HG02642 (cell line): ENCODE results near the gene PATL2.
"Not testable (repeated sequence)": the region's sequence is repeated elsewhere in the genome, so short reads cannot be mapped to it uniquely, and the experiment has no call there.

Experiments used
- ATAC-seq: cut with Tn5 transposase; IDR thresholded peaks from one replicate; pipeline ENCODE4 v1.9.1; 2021; ENCODE audit warnings: mild to moderate bottlenecking; ENCODE audit not compliant: unreplicated experiment, poor library complexity

Gene PATL2

GRCh38 chr15:44656913-44657312 is 54.2 kb downstream of the PATL2 start:
- no peak for ATAC-seq

DNA sequence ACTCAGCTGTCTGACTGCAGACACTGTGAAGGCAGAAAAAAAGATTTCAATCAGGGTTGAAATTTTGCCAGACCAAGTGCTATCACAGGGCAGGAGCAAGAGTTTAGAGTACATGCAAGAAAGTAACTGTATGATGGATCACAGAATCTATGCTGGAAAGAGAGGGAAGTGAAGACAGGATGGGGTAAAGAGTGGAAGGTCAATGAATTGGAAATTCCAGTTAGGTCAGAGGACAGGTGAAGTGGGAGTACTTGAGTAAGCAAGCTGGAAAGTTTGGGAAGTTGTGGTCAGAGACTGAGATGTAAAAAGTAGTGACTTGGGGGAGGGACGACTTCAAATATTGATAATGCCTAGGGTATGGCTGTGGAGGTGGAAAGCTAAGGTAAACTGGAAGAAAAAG is 54.8 kb downstream of the PATL2 start:
- ATAC-seq: no peak

- ATAC-seq: no peak
Observed at GRCh38 chr15:44654858-44655257, 56.3 kb downstream of the PATL2 start.

DNA sequence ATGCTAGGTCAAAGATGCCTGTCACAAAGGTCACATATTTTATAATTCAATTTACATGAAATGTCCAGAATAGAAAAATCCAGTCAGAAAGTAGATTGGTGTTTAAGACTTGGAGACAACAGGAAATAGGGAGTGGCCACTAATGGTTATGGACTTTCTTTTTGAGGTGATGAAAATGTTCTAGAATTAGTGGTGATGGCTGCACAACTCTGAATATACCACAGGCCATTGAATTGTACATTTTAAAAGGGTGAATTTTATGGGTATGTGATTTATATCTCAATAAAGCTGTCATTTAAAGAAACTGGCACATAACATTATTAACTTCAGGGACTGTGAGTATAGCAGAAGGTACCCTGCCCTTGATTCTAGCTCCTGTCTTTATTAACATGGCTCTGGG is 63.5 kb downstream of the PATL2 start:
- no peak for ATAC-seq

- ATAC-seq: no peak
Observed at GRCh38 chr15:44647036-44647435, 64.1 kb downstream of the PATL2 start.

GRCh38 chr15:44646460-44646859 is 64.7 kb downstream of the PATL2 start:
- no peak for ATAC-seq

GRCh38 chr15:44641651-44642050 is 69.5 kb downstream of the PATL2 start:
- no peak for ATAC-seq

- no peak for ATAC-seq
Observed at GRCh38 chr15:44636976-44637375, 74.1 kb downstream of the PATL2 start.

- no peak for ATAC-seq
Observed at GRCh38 chr15:44633603-44634002, 77.5 kb downstream of the PATL2 start.

DNA sequence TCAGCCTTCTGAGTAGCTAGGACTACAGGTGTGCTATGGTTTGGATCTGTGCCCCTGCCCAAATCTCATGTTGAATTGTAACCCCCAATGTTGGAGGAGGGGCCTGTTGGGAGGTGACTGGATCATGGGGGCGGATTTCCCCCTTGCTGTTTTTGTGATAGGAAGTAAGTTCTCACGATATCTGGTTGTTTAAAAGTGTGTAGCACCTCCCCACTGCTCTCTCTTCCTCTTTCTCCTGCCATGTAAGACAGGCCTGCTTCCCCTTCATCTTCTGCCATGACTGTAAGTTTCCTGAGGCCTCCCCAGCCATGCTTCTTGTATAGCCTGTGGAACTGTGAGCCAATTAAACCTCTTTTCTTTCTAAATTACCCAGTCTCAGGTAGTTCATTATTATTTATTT is 85.8 kb downstream of the PATL2 start:
- ATAC-seq: not testable (repeated sequence)

GRCh38 chr15:44623178-44623577 is 87.9 kb downstream of the PATL2 start:
- ATAC-seq: no peak

- no peak for ATAC-seq
Observed at GRCh38 chr15:44620081-44620480, 91.0 kb downstream of the PATL2 start.

DNA sequence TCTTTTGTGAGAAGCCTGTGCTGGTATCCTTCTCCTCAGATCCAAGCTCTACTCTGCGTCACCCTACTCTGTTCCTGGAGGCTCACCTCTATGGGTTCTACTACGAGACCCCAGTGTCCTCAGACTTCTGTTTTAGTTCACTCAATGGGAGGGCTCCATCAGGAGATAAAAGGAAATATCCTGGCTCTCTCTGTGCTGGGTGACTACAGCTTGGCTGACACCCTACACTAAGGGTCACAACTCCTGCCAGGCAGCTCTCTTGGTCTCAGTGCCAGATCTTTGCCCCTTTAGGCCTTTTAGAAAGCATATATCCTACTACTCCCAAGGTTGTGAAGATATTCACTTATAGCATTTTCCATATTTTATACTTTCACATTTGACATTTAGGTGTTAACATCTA is 94.1 kb downstream of the PATL2 start:
- no peak for ATAC-seq
